Muscle layer of duodenum (tissue), 2 donors: Measurements from ENCODE around the gene CES2.

ENCODE experiments used
- H3K27ac ChIP-seq: one replicate; pipeline ENCODE4 v1.7.0; 2013; ENCODE audit warnings: mild to moderate bottlenecking, low read length
- H3K27me3 ChIP-seq: one replicate; pipeline ENCODE4 v1.7.0; 2013; ENCODE audit warnings: low read depth, mild to moderate bottlenecking, control low read depth, low read length
- H3K36me3 ChIP-seq, 2 donors: one replicate each; pipeline ENCODE4 v1.7.0; 2013; ENCODE audit warnings: low read length in 2 of 2, control low read depth in 1 of 2, mild to moderate bottlenecking in 1 of 2; ENCODE audit not compliant: insufficient read depth in 2 of 2, control insufficient read depth in 1 of 2
- H3K4me1 ChIP-seq, 2 donors: one replicate each; pipeline ENCODE4 v1.7.0; 2013; ENCODE audit warnings: low read length in 2 of 2, mild to moderate bottlenecking in 2 of 2, control low read depth in 1 of 2, moderate library complexity in 1 of 2; ENCODE audit not compliant: insufficient read depth in 2 of 2, control insufficient read depth in 1 of 2
- H3K4me3 ChIP-seq, 2 donors: one replicate each; pipeline ENCODE4 v1.7.0; 2013; ENCODE audit warnings: low read length in 2 of 2, low read depth in 1 of 2, mild to moderate bottlenecking in 1 of 2
- H3K9me3 ChIP-seq, 2 donors: one replicate each; pipeline ENCODE4 v1.7.0; 2013; ENCODE audit warnings: low read length in 2 of 2, control low read depth in 1 of 2, mild to moderate bottlenecking in 1 of 2; ENCODE audit not compliant: control insufficient read depth in 1 of 2
- donor health status: healthy.

The CES2 gene

DNA sequence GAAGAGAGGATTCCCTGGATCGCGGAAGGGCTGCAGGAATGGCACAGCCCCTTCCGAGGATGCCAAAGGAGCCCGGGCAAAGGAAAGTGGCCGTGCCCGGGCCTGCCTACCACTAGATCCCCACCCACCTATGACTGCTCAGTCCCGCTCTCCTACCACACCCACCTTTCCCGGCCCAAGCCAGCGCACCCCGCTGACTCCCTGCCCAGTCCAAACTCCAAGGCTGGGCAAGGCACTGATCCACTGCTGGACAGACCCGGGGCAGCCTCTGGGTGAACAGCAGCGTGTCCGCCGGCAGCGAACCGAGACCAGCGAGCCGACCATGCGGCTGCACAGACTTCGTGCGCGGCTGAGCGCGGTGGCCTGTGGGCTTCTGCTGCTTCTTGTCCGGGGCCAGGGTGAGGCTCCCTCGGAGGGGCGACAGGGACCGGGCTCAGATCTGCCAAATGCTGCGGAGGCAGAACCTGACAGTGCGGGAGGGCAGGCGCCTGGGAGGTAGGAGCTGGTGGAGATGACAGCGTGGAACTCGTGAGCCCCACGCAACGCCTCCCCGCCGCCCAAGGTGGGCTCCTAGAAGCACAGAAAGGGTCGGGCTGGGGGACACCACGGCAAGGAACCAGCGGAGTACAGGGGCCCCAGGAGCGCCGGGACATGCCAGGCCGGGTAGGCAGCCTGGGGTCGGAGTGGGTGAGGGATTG, at the start of gene CES2:
TSS of gene CES2 (plus strand) at position 203 of the 698 bp plus-strand sequence. CDS start at position 323, 120 bp downstream.
- Histone ChIP-seq H3K36me3 (peaks cover 20 to 37% of the 10 kb centered on the region in 2 donors), H3K27ac (peak within 1 kb of the TSS; percentile 85), H3K4me3 (peak within 1 kb of the TSS; percentile 90 to 95), H3K27me3 (no peaks in the 10 kb centered on the region), H3K9me3 (no peaks in the 10 kb centered on the region), H3K4me1 (peaks cover 8 to 38% of the 10 kb centered on the region in 2 donors)

DNA sequence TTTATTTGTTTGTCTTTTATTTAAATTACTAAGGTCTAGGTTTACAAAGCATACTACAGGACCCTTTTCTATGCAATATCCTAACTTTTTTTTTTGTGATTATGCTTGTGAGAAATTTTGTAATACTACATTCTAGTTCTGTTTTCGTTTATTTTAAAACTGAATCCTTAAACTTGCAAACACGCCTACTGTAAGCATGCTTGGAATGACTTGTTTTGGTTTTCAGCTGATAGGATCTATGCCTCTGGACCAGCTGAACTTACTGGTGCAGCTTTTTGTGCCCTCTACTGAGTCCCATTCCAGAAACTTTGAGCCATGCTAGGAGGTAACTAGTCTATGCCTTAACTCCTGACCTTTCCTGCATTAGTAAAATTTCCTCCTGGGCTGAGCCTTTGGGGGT, 49.0 kb upstream of the CES2 start:
- Histone ChIP-seq H3K27me3 (no peaks in the 10 kb centered on the region), H3K4me1 (no peaks in the 10 kb centered on the region), H3K27ac (no peak overlapping the region), H3K4me3 (no peak overlapping the region), H3K36me3 (peaks cover 0 to 17% of the 10 kb centered on the region in 2 donors), H3K9me3 (no peaks in the 10 kb centered on the region)

GRCh38 chr16:66886914-66887313, 48.4 kb upstream of the CES2 start:
- peaks cover 0 to 19% of the 10 kb centered on the region in 2 donors for H3K36me3 ChIP-seq

DNA sequence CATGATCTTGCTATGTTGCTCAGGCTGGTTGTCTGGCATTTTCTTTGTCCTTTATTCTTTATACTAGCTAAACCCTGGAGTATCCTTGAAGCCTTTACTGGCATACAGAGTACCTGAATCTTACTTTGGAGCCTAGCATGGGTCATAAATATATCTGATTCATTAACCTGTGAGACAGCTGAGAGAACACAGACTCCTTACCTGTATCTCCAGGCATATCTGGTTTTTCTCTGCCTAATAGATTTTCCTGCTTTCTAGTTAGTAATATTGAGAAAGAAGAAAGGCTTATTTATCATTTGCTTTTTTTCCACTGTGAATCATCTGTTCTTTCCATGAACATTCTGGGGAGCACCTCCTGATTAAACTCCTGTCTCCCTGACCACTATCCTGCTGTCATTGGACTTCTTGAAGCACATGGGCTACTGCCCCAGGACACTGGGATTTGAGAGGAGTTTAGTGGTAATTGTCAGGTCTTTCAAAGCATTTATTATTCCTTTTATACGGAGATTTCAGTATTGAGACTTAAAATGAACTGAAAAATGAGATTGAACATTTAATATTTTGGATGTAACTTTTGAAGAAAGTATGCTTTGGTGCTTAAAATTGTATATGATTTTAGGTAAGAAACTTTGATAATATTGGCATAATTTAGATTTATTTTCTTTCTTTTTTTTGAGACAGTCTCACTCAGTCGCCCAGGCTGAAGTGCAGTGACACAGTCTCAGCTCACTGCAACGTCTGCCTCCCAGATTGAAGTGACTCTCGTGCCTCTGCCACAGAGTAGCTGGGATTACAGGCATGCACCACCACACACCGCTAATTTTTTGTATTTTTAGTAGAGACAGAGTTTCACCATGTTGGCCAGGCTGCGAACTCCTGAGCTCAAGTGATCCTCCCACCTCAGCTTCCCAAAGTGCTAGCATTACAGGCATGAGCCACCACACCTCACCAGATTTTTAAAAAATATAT, 46.4 kb upstream of the CES2 start:
- no peaks in the 10 kb centered on the region for H3K27me3 ChIP-seq
- no peaks in the 10 kb centered on the region for H3K9me3 ChIP-seq

More at GRCh38 chr16:66886914-66887313, 48.4 kb upstream of the CES2 start:
- Histone ChIP-seq H3K27ac (no peak overlapping the region), H3K9me3 (no peaks in the 10 kb centered on the region), H3K27me3 (no peaks in the 10 kb centered on the region), H3K4me3 (no peak overlapping the region), H3K4me1 (no peaks in the 10 kb centered on the region)

GRCh38 chr16:66889622-66890021, 45.7 kb upstream of the CES2 start:
- H3K4me3 ChIP-seq, result no peak overlapping the region
- H3K9me3 ChIP-seq, result no peaks in the 10 kb centered on the region
- peaks cover 0 to 16% of the 10 kb centered on the region in 2 donors for H3K36me3 ChIP-seq
- no peak overlapping the region for H3K27ac ChIP-seq
- H3K4me1 ChIP-seq, result no peaks in the 10 kb centered on the region
- H3K27me3 ChIP-seq, result no peaks in the 10 kb centered on the region

More for the DNA sequence above, 46.4 kb upstream of the CES2 start:
- Histone ChIP-seq H3K36me3 (peaks cover 0 to 19% of the 10 kb centered on the region in 2 donors), H3K4me1 (no peaks in the 10 kb centered on the region), H3K27ac (no peak overlapping the region), H3K4me3 (no peak overlapping the region)

- H3K9me3 ChIP-seq, result no peaks in the 10 kb centered on the region
Observed at GRCh38 chr16:66890799-66891198, 44.5 kb upstream of the CES2 start.

GRCh38 chr16:66891360-66891759, 44.0 kb upstream of the CES2 start:
- Histone ChIP-seq H3K4me3 (no peak overlapping the region), H3K4me1 (no peaks in the 10 kb centered on the region), H3K36me3 (peaks cover 0 to 3% of the 10 kb centered on the region in 2 donors), H3K27ac (no peak overlapping the region), H3K27me3 (no peaks in the 10 kb centered on the region), H3K9me3 (no peaks in the 10 kb centered on the region)

More at GRCh38 chr16:66890799-66891198, 44.5 kb upstream of the CES2 start:
- Histone ChIP-seq H3K27me3 (no peaks in the 10 kb centered on the region), H3K36me3 (peaks cover 0 to 4% of the 10 kb centered on the region in 2 donors), H3K4me1 (no peaks in the 10 kb centered on the region), H3K27ac (no peak overlapping the region), H3K4me3 (no peak overlapping the region)

GRCh38 chr16:66891797-66892196, 43.5 kb upstream of the CES2 start:
- H3K27ac ChIP-seq, result no peak overlapping the region
- no peaks in the 10 kb centered on the region for H3K9me3 ChIP-seq
- no peak overlapping the region for H3K4me3 ChIP-seq
- H3K27me3 ChIP-seq, result no peaks in the 10 kb centered on the region
- no peaks in the 10 kb centered on the region for H3K4me1 ChIP-seq
- peaks cover 0 to 3% of the 10 kb centered on the region in 2 donors for H3K36me3 ChIP-seq

DNA sequence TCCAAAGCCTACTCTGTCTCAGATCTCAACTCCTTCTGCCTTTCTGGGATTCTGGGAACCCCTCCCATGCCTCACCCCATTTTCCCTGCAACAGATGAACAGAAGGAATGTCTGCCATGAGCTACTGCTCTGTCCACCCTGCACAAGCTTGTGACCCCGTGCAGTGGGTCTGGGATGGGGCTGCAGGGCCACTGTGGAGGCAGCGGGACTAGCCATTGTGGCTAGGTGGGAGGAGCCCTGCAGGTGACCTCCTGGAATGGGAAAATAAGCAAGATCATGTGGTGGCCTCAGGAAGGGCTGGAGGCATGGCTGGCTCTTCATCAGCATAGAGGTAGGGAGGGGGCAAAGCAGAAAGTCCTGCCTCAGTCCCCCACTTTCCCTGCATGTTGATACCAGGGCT, 41.3 kb upstream of the CES2 start:
- Histone ChIP-seq H3K27me3 (no peaks in the 10 kb centered on the region), H3K9me3 (no peaks in the 10 kb centered on the region), H3K4me3 (no peak overlapping the region), H3K4me1 (peaks cover 0 to 8% of the 10 kb centered on the region in 2 donors), H3K36me3 (peaks cover 0 to 3% of the 10 kb centered on the region in 2 donors), H3K27ac (no peak overlapping the region)

DNA sequence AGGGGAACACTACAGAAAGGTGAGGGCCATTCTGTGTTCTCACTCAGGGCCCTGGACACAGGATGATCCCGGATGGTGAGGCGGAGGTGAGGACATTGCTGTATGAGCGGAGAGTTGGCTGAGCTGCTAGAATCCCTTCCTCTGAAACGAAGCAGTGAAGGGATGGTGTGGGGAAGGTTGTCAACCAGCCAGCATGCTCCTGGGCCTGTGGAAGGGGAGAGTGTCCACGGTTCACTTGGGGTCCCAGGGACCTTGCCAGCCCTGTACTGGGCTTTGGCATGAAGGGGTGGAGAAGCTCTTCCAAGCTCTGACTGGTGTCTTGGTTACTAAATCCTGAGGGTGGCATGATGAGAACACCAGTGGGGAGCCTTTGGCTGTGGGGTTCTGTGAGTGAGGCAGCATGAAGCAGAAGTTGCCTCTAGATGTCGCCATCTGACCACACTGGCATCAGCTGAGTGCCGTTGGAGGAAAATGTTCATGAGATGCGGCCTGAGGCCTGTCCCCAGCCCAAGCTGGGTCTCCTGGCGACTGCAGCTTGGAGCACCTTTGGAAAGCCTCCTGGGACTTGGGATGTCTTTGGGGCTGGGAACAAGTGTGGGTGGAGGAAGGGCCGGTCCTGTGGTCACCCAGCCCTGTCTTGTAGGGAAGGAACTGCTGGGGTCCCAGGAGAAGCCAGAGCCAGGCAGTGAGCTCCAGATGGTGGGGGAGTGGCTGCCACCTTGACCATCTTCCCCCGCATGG, 40.2 kb upstream of the CES2 start:
- Histone ChIP-seq H3K4me1 (peaks cover 9 to 19% of the 10 kb centered on the region in 2 donors), H3K9me3 (no peaks in the 10 kb centered on the region), H3K27ac (no peak overlapping the region), H3K27me3 (no peaks in the 10 kb centered on the region), H3K4me3 (no peak overlapping the region), H3K36me3 (peaks cover 0 to 3% of the 10 kb centered on the region in 2 donors)

DNA sequence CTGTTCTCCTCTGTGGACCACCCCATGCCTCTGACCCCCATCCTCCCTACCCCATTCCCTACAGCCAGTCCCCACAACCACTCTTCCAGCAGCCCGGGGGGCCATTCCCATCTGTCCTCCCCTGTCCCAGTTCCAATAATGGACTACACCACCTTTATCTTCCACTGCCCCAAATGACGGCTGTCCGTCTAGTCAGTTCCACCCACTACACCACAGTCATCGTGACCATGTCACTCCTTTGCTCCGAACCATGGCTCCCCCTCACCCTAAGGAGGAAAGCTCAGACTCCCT, 39.7 kb upstream of the CES2 start:
- H3K9me3 ChIP-seq, result no peaks in the 10 kb centered on the region
- H3K27ac ChIP-seq, result peak overlapping the region; percentile 14
- H3K4me1 ChIP-seq, result peaks cover 12 to 23% of the 10 kb centered on the region in 2 donors
- no peak overlapping the region for H3K4me3 ChIP-seq
- H3K27me3 ChIP-seq, result no peaks in the 10 kb centered on the region
- peaks cover 0 to 3% of the 10 kb centered on the region in 2 donors for H3K36me3 ChIP-seq
